Brain microvascular endothelial cell (primary cell): ENCODE measurements around the gene HNRNPDL.
"Not testable (repeated sequence)": the region's sequence is repeated elsewhere in the genome, so short reads cannot be mapped to it uniquely, and the experiment has no call there.

Experiments
- DNase-seq: peaks from one replicate; pipeline ENCODE4 v3.0.0-alpha.2; 2020
- H3K27ac ChIP-seq: fragments of 250-450 bp; sonication (Bioruptor Pico); 2 replicates; pipeline ENCODE4 v1.5.1; 2020; ENCODE audit warnings: mild to moderate bottlenecking, moderate library complexity
- H3K27me3 ChIP-seq: fragments of 250-450 bp; sonication (Bioruptor Pico); replicated peaks from 2 replicates; pipeline ENCODE4 v1.5.1; 2020; ENCODE audit warnings: mild to moderate bottlenecking
- H3K36me3 ChIP-seq: fragments of 250-450 bp; sonication (Bioruptor Pico); replicated peaks from 2 replicates; pipeline ENCODE4 v1.5.1; 2020; ENCODE audit warnings: mild to moderate bottlenecking
- H3K4me3 ChIP-seq: 2 replicates; pipeline ENCODE4 v1.5.1; 2011; ENCODE audit warnings: low read depth, mild to moderate bottlenecking, control low read depth, low read length, moderate library complexity
- CTCF ChIP-seq: IDR thresholded peaks from 2 replicates; pipeline ENCODE4 v1.5.1; 2011; ENCODE audit warnings: low read depth, mild to moderate bottlenecking, moderate library complexity, low read length, control low read depth, inconsistent platforms; ENCODE audit errors: missing control alignments
- in situ Hi-C: cut with HindIII; loops from 2 replicates; pipeline ENCODE4 v1.10.0; 2017; ENCODE audit warnings: low sequenced_read_pairs, low pct_ligation_motif_present

The HNRNPDL gene

DNA sequence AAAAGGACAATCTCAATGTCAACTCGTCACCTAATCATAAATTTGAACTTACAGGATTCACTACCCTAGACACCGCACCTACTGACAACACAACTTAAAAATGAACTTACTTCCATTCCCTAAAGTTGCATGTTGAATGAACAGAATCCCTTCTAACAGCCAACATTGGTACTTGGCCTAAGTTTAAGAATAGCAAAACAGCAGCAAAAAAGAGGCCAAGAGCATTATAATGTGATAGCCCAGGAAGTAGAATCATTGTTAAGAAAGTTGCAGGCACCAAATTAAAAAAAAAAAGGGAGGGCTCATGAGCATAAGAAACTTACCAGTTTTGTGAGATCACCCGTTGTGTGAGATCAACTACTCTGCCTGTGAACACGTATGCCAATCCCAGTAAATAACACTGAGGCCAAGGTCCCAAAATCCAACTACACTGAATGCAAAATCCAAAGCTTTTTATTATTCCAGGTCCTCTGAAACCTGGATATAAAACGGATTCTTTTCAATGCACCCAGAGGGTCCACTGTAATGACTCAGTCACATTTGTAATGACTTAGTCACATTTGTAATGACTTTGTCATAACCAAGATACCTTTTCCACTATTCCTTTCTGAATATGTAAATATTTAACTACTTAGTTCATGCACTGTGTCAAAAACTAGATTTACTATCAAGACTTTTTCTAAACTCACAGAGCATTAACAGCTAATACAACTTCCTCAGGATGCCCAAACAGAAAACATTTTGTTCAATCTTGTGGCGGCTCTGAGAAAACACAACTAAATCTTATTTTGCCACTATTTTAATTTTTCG lies 6.8 kb downstream of the HNRNPDL start:
- peaks cover 52% of the 10 kb centered on the region for H3K36me3 ChIP-seq
- H3K27me3 ChIP-seq, result no peaks in the 10 kb centered on the region
- no peak overlapping the region for H3K4me3 ChIP-seq
- no peak for DNase-seq
- in situ Hi-C loops, result loop anchor here (10.0 kb wide), 1 partner anchor 49 kb away; the partner anchor contains the start of gene HNRNPD
- TF ChIP-seq CTCF, result no peak
- H3K27ac ChIP-seq, result no peak overlapping the region

DNA sequence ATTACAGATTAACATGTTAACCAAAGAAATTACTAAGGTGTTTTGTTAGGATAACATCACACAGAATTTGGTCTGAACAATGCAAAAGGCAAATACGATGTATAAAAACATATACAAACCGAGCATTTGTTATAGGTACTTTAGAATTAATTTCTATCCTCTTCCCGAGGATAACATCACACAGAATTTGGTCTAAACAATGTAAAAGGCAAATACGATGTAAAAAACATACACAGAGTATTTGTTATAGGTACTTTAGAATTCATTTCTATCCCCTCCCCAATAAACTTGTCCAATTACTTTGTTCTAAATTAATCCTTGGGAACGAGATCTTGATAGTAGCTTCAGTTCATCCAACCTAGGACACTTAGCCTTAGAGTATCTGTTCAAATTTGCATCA lies 7.6 kb downstream of the HNRNPDL start:
- Histone ChIP-seq H3K27me3 (no peaks in the 10 kb centered on the region), H3K27ac (no peak overlapping the region), H3K4me3 (no peak overlapping the region), H3K36me3 (peaks cover 45% of the 10 kb centered on the region)
- no peak for DNase-seq
- in situ Hi-C loops, result loop anchor here (10.0 kb wide), 1 partner anchor 48 kb away; the partner anchor contains the start of gene HNRNPD
- no peak for TF ChIP-seq CTCF

GRCh38 chr4:82421796-82422560 lies 8.3 kb downstream of the HNRNPDL start:
- peaks cover 40% of the 10 kb centered on the region for H3K36me3 ChIP-seq
- no peak overlapping the region for H3K27ac ChIP-seq
- in situ Hi-C loops, result loop anchor here (10.0 kb wide), 1 partner anchor 47 kb away; the partner anchor contains the start of gene HNRNPD
- no peak for DNase-seq
- no peaks in the 10 kb centered on the region for H3K27me3 ChIP-seq
- TF ChIP-seq CTCF, result no peak
- H3K4me3 ChIP-seq, result no peak overlapping the region

DNA sequence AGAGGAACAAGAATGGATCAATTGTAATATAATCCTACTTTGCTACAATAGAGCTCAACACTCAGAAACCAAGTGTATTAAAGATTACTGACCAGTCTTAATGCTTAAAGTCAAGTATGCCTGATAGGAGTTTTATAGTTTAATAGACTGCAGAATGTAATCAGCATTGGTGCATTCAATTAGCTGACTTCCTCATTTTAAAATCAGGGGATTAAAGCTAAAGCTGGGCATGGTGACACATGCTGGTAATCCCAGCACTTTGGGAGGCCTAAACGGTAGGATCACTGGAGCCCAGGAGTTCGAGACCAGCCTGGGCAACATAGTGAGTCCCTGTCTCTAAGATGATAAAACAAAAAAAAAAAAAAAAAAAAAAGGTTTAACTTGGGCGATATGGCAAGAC lies 10.8 kb downstream of the HNRNPDL start:
- Histone ChIP-seq H3K27me3 (no peaks in the 10 kb centered on the region), H3K4me3 (no peak overlapping the region), H3K27ac (no peak overlapping the region), H3K36me3 (peaks cover 15% of the 10 kb centered on the region)
- no peak for TF ChIP-seq CTCF
- no peak for DNase-seq
- in situ Hi-C loops, result no loop called here

DNA sequence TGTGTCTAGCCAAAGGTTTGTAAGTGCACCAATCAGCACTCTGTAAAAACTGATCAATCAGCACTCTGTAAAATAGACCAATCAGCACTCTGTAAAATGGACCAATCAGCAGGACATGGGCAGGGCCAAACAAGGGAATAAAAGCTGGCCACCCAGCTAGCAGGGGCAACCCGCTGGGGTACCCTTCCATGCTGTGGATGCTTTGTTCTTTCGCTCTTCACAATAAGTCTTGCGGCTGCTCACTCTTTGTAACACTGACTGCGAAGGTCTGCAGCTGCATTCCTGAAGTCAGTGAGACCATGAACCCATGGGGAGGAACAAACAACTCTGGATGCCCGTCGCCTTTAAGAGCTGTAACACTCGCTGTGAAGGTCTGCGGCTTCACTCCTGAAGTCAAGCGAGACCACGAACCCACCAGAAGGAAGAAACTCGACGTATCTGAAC lies 14.3 kb downstream of the HNRNPDL start:
- Histone ChIP-seq H3K27me3 (no peaks in the 10 kb centered on the region), H3K27ac (no peak overlapping the region), H3K4me3 (no peak overlapping the region), H3K36me3 (no peaks in the 10 kb centered on the region)
- in situ Hi-C loops, result no loop called here
- no peak for DNase-seq
- no peak for TF ChIP-seq CTCF

DNA sequence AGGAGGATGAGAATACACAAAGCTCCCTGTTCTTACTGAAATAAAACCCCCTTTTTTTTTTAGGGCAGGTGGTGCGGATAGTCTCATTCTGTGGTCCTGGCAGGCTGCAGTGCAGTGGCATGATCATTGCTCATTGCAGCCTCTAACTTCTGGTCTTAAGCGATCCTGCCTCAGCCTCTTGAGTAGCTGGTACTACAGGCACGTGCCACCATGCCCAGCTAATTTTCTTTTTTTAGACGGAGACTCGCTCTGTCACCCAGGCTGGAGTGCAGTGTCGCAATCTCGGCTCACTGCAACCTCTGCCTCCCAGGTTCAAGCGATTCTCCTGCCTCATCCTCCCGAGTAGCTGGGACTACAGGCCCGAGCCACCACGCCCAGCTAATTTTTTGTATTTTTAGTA lies 15.2 kb downstream of the HNRNPDL start:
- H3K36me3 ChIP-seq, in situ Hi-C loops, H3K27ac ChIP-seq, H3K4me3 ChIP-seq, H3K27me3 ChIP-seq, DNase-seq: not testable (repeated sequence)
